ENCODE measurements around the gene AMMECR1. TPM values are rescaled to one million over a fixed set of nuclear protein-coding genes. Genes with fewer than 3 reads are reported as not detected.

The AMMECR1 gene
- total RNA-seq, result 16.9 and 27.2 TPM in 2 replicates

DNA sequence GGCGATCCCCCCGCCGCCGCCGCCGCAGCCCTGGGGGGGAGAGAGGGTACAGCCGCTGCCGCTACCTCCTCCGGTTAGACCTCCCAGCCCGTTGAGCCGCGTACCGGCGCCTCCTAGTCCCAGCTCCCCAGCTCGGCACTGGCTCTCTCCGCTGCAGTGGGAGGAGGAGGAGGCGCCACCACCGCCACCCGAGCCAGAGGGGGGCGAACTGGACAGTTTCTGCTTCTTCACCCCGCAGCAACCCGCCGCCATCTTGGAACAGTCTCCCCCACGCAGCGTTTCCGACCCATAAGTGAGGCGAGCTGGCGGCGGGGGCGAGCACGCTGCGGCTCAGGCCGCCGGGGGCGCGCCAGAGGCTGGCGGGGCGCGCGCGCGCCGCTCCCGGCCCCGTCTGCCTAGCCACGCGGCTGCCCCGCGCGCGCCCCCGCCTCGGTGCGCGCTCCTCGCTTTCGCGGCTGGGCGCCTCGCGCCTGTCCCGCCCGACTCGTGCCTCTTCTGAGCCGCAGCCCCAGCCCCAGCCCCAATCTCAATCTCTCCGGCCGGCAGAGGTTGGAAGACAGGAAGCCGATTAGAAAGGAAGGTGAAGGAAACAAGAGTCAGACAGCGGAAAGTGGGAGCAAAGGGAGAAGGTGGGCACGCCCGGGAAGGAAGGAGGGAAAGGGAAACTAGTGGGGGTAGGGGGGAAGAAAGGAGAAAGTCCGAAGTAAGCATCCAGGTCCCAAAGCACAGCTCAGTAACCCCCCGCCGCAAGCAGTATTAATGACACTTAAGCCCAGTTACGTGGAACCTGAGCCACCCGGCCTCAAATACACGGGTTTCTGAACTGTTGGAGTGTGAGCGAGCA lies at the start of gene AMMECR1:
TSS of gene AMMECR1 (minus strand) at position 266 of the 844 bp plus-strand sequence. CDS start at position 252, 14 bp downstream.

DNA sequence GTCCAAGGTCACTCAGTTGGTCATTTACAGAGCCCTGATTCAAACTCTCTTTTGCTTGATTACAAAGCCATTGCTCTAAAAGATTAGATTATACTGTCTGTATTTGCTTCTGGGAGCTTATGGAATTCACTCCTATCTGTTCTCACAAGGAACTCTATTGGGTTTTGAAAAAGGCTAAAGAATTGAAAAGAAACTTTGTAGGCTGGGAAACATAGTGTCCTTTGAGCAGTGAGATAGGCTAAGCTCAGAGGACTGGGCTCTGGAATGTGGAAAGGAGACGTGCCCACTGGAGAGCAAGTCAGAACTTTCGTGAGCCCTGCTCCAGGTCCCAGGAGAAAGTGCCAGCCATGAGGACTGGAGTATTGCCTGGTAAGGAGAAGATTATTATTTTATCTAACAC lies 40.7 kb upstream of the AMMECR1 start, which contains the start of gene RTL9:
TSS of gene RTL9 (plus strand) at position 301 of the 400 bp plus-strand sequence. CDS start 91,770 bp downstream, outside the sequence.

Other genes with a start within 250 kb of the AMMECR1 start
- 0.51 and 2.8 TPM in 2 replicates for gene RTL9, start 40.8 kb upstream of the AMMECR1 start, total RNA-seq